GM12878 (cell line): ENCODE results near the gene NAALADL2. TPM values are rescaled to one million over a fixed set of nuclear protein-coding genes. Genes with fewer than 3 reads are reported as not detected.

Experiments
- ATAC-seq: fragments of 200-7000 bp; cut with Tn5 transposase; 3 replicates; pipeline ENCODE4 v1.9.1; 2020; ENCODE audit warnings: mild to moderate bottlenecking, moderate library complexity
- BruUV-seq: library from RNA; stranded (reverse); fragments of 400-500 nt; replicated peaks from 2 replicates; lab custom pipeline; 2021; lab: Mats Ljungman, UMichigan
- CTCF ChIA-PET: fragments of 300-600 bp; sonication (Branson Sonifier 250); formaldehyde crosslinking; extraction: SDS; loops from one replicate; lab custom pipeline; 2021; ENCODE audit warnings: inconsistent platforms; lab: Yijun Ruan, JAX
- POLR2A ChIA-PET: fragments of 350-600 bp; formaldehyde crosslinking; extraction: SDS; loops from one replicate; lab custom pipeline; 2021; ENCODE audit warnings: inconsistent platforms; lab: Charles Lee
- RAD21 ChIA-PET: fragments of 300-600 bp; sonication (Branson Sonifier 250); formaldehyde crosslinking; loops from one replicate; lab custom pipeline; 2023; ENCODE audit warnings: antibody characterized with exemption; ENCODE audit not compliant: unreplicated experiment; lab: Charles Lee
- SMC1A ChIA-PET: fragments of 300-600 bp; sonication (Branson Sonifier 250); formaldehyde crosslinking; loops from one replicate; lab custom pipeline; 2023; ENCODE audit not compliant: unreplicated experiment, uncharacterized antibody; lab: Charles Lee
- DNase-seq: peaks from one replicate; pipeline ENCODE4 v3.0.0-alpha.2; 2011; ENCODE audit warnings: low read depth, low spot score
- FAIRE-seq: peaks from 3 replicates; lab custom pipeline; 2011; peaks lifted over from hg19 to GRCh38; lab: Jason Lieb, UNC
- H2AFZ ChIP-seq: 2 replicates; pipeline ENCODE4 v1.6.0; 2011; ENCODE audit warnings: low read depth, low read length, control low read depth; ENCODE audit not compliant: control insufficient read depth
- H3K27ac ChIP-seq: 2 replicates; pipeline ENCODE4 v1.5.1; 2011; ENCODE audit warnings: control low read depth; ENCODE audit not compliant: control insufficient read depth, insufficient read depth
- H3K27me3 ChIP-seq, 2 experiments: replicated peaks in 1 of 2; 2 replicates each; pipeline versions ENCODE4 v1.6.0 to v1.6.1; 2011; ENCODE audit warnings: low read length in 1 of 2; ENCODE audit not compliant: control insufficient read depth in 2 of 2, insufficient read depth in 2 of 2
- H3K36me3 ChIP-seq, 2 experiments: 2 replicates each; pipeline ENCODE4 v1.5.1; 2011; ENCODE audit warnings: low read length in 1 of 2; ENCODE audit not compliant: control insufficient read depth in 2 of 2, insufficient read depth in 2 of 2
- H3K4me1 ChIP-seq: 2 replicates; pipeline ENCODE4 v1.6.1; 2011; ENCODE audit warnings: mild to moderate bottlenecking, low read length, moderate library complexity, mixed read lengths; ENCODE audit not compliant: control insufficient read depth, insufficient read depth
- H3K4me2 ChIP-seq: 2 replicates; pipeline ENCODE4 v1.6.0; 2011; ENCODE audit warnings: control low read depth; ENCODE audit not compliant: control insufficient read depth, insufficient read depth
- H3K4me3 ChIP-seq: fragments of 200-600 bp; sonication (generic); 2 replicates; pipeline ENCODE4 v1.5.1; 2016
- H3K79me2 ChIP-seq: 2 replicates; pipeline ENCODE4 v1.6.0; 2011; ENCODE audit warnings: low read length; ENCODE audit not compliant: control insufficient read depth, insufficient read depth
- H3K9ac ChIP-seq: 2 replicates; pipeline ENCODE4 v1.8.0; 2011; ENCODE audit warnings: low read length, control low read depth, mixed read lengths; ENCODE audit not compliant: control insufficient read depth, insufficient read depth
- H3K9me3 ChIP-seq: replicated peaks from 3 replicates; pipeline ENCODE4 v1.5.1; 2011; ENCODE audit warnings: mild to moderate bottlenecking, low read length; ENCODE audit not compliant: control insufficient read depth, insufficient read depth
- H4K20me1 ChIP-seq: 2 replicates; pipeline ENCODE4 v1.6.0; 2011; ENCODE audit not compliant: control insufficient read depth, insufficient read depth
- BHLHE40 ChIP-seq, 2 experiments: fragments of 450-650 bp in 1 of 2; IDR thresholded peaks; 2 replicates each; pipeline ENCODE4 v1.6.1; 2011 to 2017; ENCODE audit warnings: low read depth in 2 of 2, borderline replicate concordance in 1 of 2, improper control_type of control experiment in 1 of 2, low read length in 1 of 2, mild to moderate bottlenecking in 1 of 2
- EED ChIP-seq: sonication (generic); IDR thresholded peaks from 2 replicates; pipeline ENCODE4 v1.6.1; 2016; ENCODE audit warnings: antibody characterized with exemption, low read depth
- IRF3 ChIP-seq: fragments of 450-650 bp; IDR thresholded peaks from 2 replicates; pipeline ENCODE4 v1.6.1; 2014; ENCODE audit warnings: mild to moderate bottlenecking
- RBBP5 ChIP-seq: fragments of 200-600 bp; sonication (generic); conservative IDR thresholded peaks from 2 replicates; pipeline ENCODE4 v1.6.1; 2016
- RCOR1 ChIP-seq: conservative IDR thresholded peaks from 2 replicates; pipeline ENCODE4 v1.6.1; 2012; ENCODE audit warnings: low read depth, low read length, improper control_type of control experiment
- RELA ChIP-seq: fragments of 450-650 bp; IDR thresholded peaks from 2 replicates; pipeline ENCODE4 v1.8.0; 2014; ENCODE audit warnings: borderline replicate concordance; ENCODE audit not compliant: partially characterized antibody
- SMC3 ChIP-seq: IDR thresholded peaks from 2 replicates; pipeline ENCODE4 v1.6.1; 2011; ENCODE audit warnings: low read length, improper control_type of control experiment, borderline replicate concordance
- SREBF2 ChIP-seq: IDR thresholded peaks from 2 replicates; pipeline ENCODE4 v1.6.1; 2012; ENCODE audit warnings: mild to moderate bottlenecking, low read length
- SUZ12 ChIP-seq: fragments of 200-600 bp; sonication (generic); IDR thresholded peaks from one replicate; pipeline ENCODE4 v1.6.1; 2018; ENCODE audit warnings: antibody characterized with exemption, mild to moderate bottlenecking; ENCODE audit not compliant: unreplicated experiment
- WRNIP1 ChIP-seq: IDR thresholded peaks from 2 replicates; pipeline ENCODE4 v1.6.1; 2011; ENCODE audit warnings: low read depth, low read length, improper control_type of control experiment, borderline replicate concordance
- ZBED1 ChIP-seq: IDR thresholded peaks from 2 replicates; pipeline ENCODE4 v1.6.1; 2016; ENCODE audit warnings: borderline replicate concordance
- WGBS: methylation state at CpG from one replicate; pipeline ENCODE4 v1.1.6; 2016; ENCODE audit warnings: low lambda C conversion rate; ENCODE audit not compliant: insufficient replicate concordance, insufficient coverage; ENCODE audit errors: missing lambda C conversion rate; 5-methylcytosine and 5-hydroxymethylcytosine counted together
- in situ Hi-C: fragments of 300-500 bp; cut with MboI; formaldehyde crosslinking; loops from 9 replicates; pipeline ENCODE4 v1.14.3; 2018; ENCODE audit warnings: mixed read lengths
- intact Hi-C: fragments of 100-400 bp; cut with micrococcal nuclease; formaldehyde crosslinking; loops from one replicate; pipeline ENCODE4 v1.14.2; 2022; ENCODE audit not compliant: unreplicated experiment
- polyA plus RNA-seq, 11 experiments: library from polyadenylated mRNA; depleted of rRNA in 4 of 11; unstranded in 6 of 11; stranded (reverse) in 5 of 11; fragments of >200 nt; fragmentation: Nextera tagmentation in 4 of 11; fragmentation: Illumina TruSeq in 1 of 11; extraction: Ambion mirVana in 4 of 11; extraction: Trizol in 1 of 11; gene quantifications; 1 replicate in 1 of 11; 2 replicates in 10 of 11; pipeline versions ENCODE4 v1.2.1 to v1.2.3, GENCODE V29; 2011 to 2016; ENCODE audit warnings: inconsistent platforms in 2 of 11, missing spikeins in 2 of 11, low read depth in 1 of 11
- total RNA-seq, 4 experiments: library from RNA; depleted of rRNA in 3 of 4; stranded (reverse); fragments of >200 nt in 3 of 4; fragmentation: Illumina TruSeq in 1 of 4; extraction: Trizol in 1 of 4; gene quantifications; 2 replicates each; pipeline versions ENCODE4 v1.2.1 to v1.2.3, GENCODE V29; 2013 to 2021

Gene NAALADL2
- total and polyA plus RNA-seq, 10 of the 15 experiments (the other 5 are each of a cell fraction or from before 2014, with no cell fraction given) = 0.06 to 10.8 (median 0.46) TPM

- no peak overlapping the region for H3K4me2 ChIP-seq
- H3K36me3 ChIP-seq = no peaks in the 10 kb centered on the region
- 9% methylated on average over 1 of the region's 1 CpG for WGBS
- BruUV-seq = no TSS peak
- H3K4me3 ChIP-seq = no peak overlapping the region
- RAD21 ChIA-PET = no interaction called here
- no peaks in the 10 kb centered on the region for H3K79me2 ChIP-seq
- H3K4me1 ChIP-seq = no peaks in the 10 kb centered on the region
- CTCF ChIA-PET = no interaction called here
- POLR2A ChIA-PET = no interaction called here
- SMC1A ChIA-PET = no interaction called here
- H3K27me3 ChIP-seq = no peaks in the 10 kb centered on the region
- H3K9me3 ChIP-seq = no peaks in the 10 kb centered on the region
- H2AFZ ChIP-seq = no peak overlapping the region
- intact Hi-C loops = no loop called here
- DNase-seq (no peak), ATAC-seq (no peak), FAIRE-seq (no peak)
- H3K9ac ChIP-seq = no peak overlapping the region
- TF ChIP-seq SMC3 = no peak
- no peak for TF ChIP-seq IRF3
- no peak for TF ChIP-seq RCOR1
- TF ChIP-seq SUZ12 = no peak
- no peak for TF ChIP-seq ZBED1
- TF ChIP-seq RBBP5 = no peak
- TF ChIP-seq WRNIP1 = no peak
- no peak for TF ChIP-seq EED
- no peak for TF ChIP-seq RELA
- TF ChIP-seq SREBF2 = no peak
- no peak for TF ChIP-seq BHLHE40 (IDR thresholded peaks at IDR 0.05; ENCODE audit: borderline replicate concordance in 1 of 2, low read depth in 2 of 2, low read length in 1 of 2)
- in situ Hi-C loops = no loop called here
- no peaks in the 10 kb centered on the region for H4K20me1 ChIP-seq
- H3K27ac ChIP-seq = no peak overlapping the region
Measured at GRCh38 chr3:174815750-174816149, 43.4 kb upstream of the NAALADL2 start.
